ENCODE measurements around the gene PHACTR1.

PHACTR1 gene

DNA sequence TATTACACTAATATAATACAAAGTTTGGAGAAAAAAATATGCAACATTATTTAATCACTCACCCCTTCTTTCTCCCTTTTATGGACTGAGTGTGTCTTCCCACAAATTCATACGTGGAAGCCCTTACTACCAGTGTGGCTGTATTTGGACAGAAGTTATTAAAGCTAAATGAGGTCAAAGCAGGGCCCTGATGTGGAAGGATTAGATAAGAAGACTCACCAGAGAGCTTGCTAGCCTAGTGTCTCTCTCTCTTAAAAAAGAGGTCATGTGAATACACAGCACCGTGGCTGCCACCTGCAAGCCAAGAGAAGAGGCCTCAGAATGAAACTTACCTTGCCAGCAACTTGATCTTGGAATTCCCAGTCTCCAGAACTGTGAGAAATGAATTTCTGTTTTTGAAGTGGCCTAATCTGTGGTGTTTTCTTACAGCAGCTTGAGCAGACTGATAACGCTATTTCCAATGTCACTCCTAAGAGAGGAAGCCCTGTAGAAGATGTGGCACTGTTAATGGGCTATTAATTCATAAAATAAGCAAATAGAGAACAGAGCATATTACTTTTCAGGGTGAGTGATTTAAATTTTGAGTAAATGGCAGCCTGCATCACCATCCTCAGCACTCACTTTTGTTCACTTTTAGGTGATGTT, 378.3 kb downstream of the PHACTR1 start:
- Histone ChIP-seq H3K36me3 (ENCODE audit: control insufficient read depth, insufficient read depth, low read length) (no peaks in the 10 kb centered on the region), H3K9me3 (ENCODE audit: control insufficient read depth, low read length) (no peaks in the 10 kb centered on the region), H3K27ac (ENCODE audit: insufficient read depth, low read length, poor library complexity, severe bottlenecking) (no peak overlapping the region), H3K27me3 (replicated peaks; ENCODE audit: control insufficient read depth, insufficient read depth, low read length, poor library complexity, severe bottlenecking) (no peaks in the 10 kb centered on the region), H3K4me3 (ENCODE audit: insufficient read depth, low read depth, low read length, poor library complexity, severe bottlenecking) (no peak overlapping the region), H3K4me1 (ENCODE audit: control insufficient read depth, insufficient read depth, low read length, poor library complexity, severe bottlenecking) (no peaks in the 10 kb centered on the region)
- DNase-seq: no peak

DNA sequence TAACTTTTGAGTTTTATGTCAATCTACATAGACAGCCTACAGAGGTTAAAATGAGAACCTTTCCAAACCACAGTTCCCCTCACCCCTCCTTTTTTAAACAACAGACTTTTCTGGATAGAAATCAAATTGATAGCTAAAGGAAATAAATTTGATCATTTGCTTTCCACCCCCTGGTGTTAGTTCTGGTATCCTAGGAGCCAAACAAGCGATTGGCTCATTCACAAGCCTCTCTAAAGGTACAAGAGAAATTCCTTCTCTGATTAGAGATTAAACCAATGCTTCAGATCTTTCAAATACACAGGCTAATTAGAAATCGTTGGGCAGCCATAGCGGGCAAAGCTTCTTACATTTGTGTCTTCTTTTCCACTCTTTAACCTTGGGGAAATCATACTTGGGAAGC, 379.5 kb downstream of the PHACTR1 start:
- no peak overlapping the region for H3K4me3 ChIP-seq (ENCODE audit: insufficient read depth, low read depth, low read length, poor library complexity, severe bottlenecking)
- H3K9me3 ChIP-seq (ENCODE audit: control insufficient read depth, low read length): no peaks in the 10 kb centered on the region
- no peak overlapping the region for H3K27ac ChIP-seq (ENCODE audit: insufficient read depth, low read length, poor library complexity, severe bottlenecking)
- H3K27me3 ChIP-seq (replicated peaks; ENCODE audit: control insufficient read depth, insufficient read depth, low read length, poor library complexity, severe bottlenecking): no peaks in the 10 kb centered on the region
- no peaks in the 10 kb centered on the region for H3K36me3 ChIP-seq (ENCODE audit: control insufficient read depth, insufficient read depth, low read length)
- DNase-seq: no peak
- H3K4me1 ChIP-seq (ENCODE audit: control insufficient read depth, insufficient read depth, low read length, poor library complexity, severe bottlenecking): no peaks in the 10 kb centered on the region

DNA sequence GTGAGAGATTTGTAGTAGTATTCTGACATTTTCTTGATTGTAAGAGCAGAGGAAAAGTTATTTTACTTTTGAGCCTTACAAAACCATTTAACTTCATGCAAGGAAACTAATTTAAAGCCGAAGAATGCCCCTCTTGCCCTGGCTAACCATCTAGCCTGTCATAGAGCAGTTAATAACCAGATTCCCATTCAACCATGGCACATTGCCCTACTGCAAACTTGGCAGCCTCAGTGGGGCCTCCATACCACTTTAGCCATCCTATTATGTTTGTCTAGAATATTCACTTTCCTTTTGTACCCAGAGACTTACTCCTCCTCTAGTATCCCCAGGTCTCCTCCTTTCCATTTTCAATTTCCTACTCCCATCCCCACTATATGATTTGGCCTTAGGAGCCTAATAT, 380.9 kb downstream of the PHACTR1 start:
- Histone ChIP-seq H3K27ac (ENCODE audit: insufficient read depth, low read length, poor library complexity, severe bottlenecking) (no peak overlapping the region), H3K36me3 (ENCODE audit: control insufficient read depth, insufficient read depth, low read length) (no peaks in the 10 kb centered on the region), H3K9me3 (ENCODE audit: control insufficient read depth, low read length) (no peaks in the 10 kb centered on the region), H3K4me1 (ENCODE audit: control insufficient read depth, insufficient read depth, low read length, poor library complexity, severe bottlenecking) (no peaks in the 10 kb centered on the region), H3K27me3 (replicated peaks; ENCODE audit: control insufficient read depth, insufficient read depth, low read length, poor library complexity, severe bottlenecking) (no peaks in the 10 kb centered on the region), H3K4me3 (ENCODE audit: insufficient read depth, low read depth, low read length, poor library complexity, severe bottlenecking) (no peak overlapping the region)
- no peak for DNase-seq

DNA sequence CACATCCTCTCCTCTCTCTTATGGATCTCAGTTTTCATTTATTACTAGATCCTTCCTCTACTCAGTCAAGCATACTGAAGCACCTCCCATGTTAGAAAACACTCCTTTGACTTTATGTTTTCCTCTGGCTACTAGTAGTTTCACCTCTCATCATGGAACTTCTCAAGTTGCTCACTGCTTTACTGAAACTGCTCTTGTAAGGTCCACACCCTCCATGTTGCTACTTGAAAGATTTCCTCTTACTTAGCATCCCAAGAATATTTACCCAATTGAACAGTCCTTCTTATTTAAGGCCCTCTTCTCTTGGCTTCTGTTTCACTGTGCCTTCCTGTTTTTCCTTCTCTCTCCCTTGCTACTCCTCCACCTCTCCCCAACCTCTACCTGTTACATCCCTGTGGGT, 381.4 kb downstream of the PHACTR1 start:
- Histone ChIP-seq H3K27me3 (replicated peaks; ENCODE audit: control insufficient read depth, insufficient read depth, low read length, poor library complexity, severe bottlenecking) (no peaks in the 10 kb centered on the region), H3K4me3 (ENCODE audit: insufficient read depth, low read depth, low read length, poor library complexity, severe bottlenecking) (no peak overlapping the region), H3K9me3 (ENCODE audit: control insufficient read depth, low read length) (no peaks in the 10 kb centered on the region), H3K27ac (ENCODE audit: insufficient read depth, low read length, poor library complexity, severe bottlenecking) (no peak overlapping the region), H3K36me3 (ENCODE audit: control insufficient read depth, insufficient read depth, low read length) (no peaks in the 10 kb centered on the region), H3K4me1 (ENCODE audit: control insufficient read depth, insufficient read depth, low read length, poor library complexity, severe bottlenecking) (no peaks in the 10 kb centered on the region)
- no peak for DNase-seq

DNA sequence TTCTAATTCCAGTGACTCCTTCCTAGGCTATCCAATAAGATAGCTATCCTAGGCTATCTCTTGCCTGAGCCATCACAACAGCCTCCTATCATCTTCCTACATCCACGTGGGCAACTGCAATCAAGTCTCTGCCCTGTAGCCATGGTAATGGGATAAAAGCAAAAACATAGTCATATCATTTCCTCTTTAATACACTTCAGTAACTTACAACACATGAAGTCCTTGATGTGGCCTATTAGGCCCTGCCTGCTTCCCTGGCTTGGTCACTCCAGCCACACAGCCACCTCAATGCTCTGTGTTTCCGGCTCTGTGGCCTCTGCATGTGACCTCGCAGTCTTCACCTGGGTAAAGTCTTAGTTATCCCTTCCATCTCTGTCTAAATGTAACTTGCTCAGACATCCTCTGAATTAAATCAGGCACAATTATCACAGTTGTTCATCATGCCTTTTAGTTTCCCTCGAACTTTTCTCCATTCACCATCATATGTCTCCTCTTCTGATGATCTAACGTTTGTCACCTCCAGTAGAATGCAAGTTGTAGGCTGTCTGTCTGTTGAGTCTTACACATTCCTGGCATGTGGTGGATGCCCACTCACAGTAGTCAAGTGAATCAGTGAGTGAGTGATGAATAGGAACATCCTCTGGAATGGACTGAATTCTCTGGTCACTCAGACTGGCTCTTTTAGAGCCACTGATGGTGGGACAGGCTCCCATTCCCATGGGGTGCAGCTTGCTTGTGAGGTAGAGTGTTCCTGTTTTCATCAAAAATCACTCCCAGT, 382.4 kb downstream of the PHACTR1 start:
- Histone ChIP-seq H3K27me3 (replicated peaks; ENCODE audit: control insufficient read depth, insufficient read depth, low read length, poor library complexity, severe bottlenecking) (no peaks in the 10 kb centered on the region), H3K4me1 (ENCODE audit: control insufficient read depth, insufficient read depth, low read length, poor library complexity, severe bottlenecking) (no peaks in the 10 kb centered on the region), H3K27ac (ENCODE audit: insufficient read depth, low read length, poor library complexity, severe bottlenecking) (no peak overlapping the region), H3K4me3 (ENCODE audit: insufficient read depth, low read depth, low read length, poor library complexity, severe bottlenecking) (no peak overlapping the region), H3K36me3 (ENCODE audit: control insufficient read depth, insufficient read depth, low read length) (no peaks in the 10 kb centered on the region), H3K9me3 (ENCODE audit: control insufficient read depth, low read length) (no peaks in the 10 kb centered on the region)
- no peak for DNase-seq

DNA sequence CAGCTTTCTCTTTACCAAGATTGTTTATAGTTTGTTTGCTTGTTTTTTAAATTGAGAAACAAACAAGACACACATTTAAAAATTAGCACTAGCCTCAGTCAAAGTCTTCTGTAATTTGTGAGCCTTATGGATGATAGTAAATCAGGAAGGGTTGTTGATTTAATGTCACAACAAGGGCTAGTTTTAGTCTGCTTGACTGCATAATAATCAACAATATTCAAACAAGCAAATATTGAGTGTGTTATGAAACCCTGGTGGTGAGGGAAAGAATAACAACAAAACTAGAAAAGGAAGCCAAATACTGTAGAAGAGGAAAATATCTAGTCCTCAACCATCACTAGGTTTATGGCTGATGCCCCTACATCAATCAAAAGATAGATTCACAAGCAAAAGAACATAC, 383.2 kb downstream of the PHACTR1 start:
- no peak overlapping the region for H3K4me3 ChIP-seq (ENCODE audit: insufficient read depth, low read depth, low read length, poor library complexity, severe bottlenecking)
- no peak for DNase-seq
- H3K27me3 ChIP-seq (replicated peaks; ENCODE audit: control insufficient read depth, insufficient read depth, low read length, poor library complexity, severe bottlenecking): no peaks in the 10 kb centered on the region
- H3K4me1 ChIP-seq (ENCODE audit: control insufficient read depth, insufficient read depth, low read length, poor library complexity, severe bottlenecking): no peaks in the 10 kb centered on the region
- H3K27ac ChIP-seq (ENCODE audit: insufficient read depth, low read length, poor library complexity, severe bottlenecking): no peak overlapping the region
- H3K36me3 ChIP-seq (ENCODE audit: control insufficient read depth, insufficient read depth, low read length): no peaks in the 10 kb centered on the region
- no peaks in the 10 kb centered on the region for H3K9me3 ChIP-seq (ENCODE audit: control insufficient read depth, low read length)

DNA sequence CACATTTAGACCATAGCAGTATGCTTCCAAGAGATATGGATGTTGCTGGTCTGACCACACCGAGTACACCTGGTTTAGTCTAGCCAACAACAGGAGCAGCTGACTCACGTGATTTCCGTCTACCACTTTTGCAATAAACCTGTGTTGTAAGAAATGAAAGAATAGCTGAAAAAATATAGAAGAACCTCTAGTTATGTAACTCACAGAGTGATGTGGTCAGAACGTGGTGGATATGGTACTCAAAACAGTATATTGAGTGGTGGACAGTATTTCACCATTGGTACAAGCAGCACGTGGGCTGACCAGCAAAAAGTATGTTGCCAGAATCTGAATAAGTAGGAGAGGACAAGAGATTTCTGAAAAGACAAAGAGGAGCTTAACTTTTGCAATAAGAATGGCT, 384.8 kb downstream of the PHACTR1 start:
- H3K9me3 ChIP-seq (ENCODE audit: control insufficient read depth, low read length): no peaks in the 10 kb centered on the region
- H3K27ac ChIP-seq (ENCODE audit: insufficient read depth, low read length, poor library complexity, severe bottlenecking): no peak overlapping the region
- no peak overlapping the region for H3K4me3 ChIP-seq (ENCODE audit: insufficient read depth, low read depth, low read length, poor library complexity, severe bottlenecking)
- no peak for DNase-seq
- no peaks in the 10 kb centered on the region for H3K36me3 ChIP-seq (ENCODE audit: control insufficient read depth, insufficient read depth, low read length)
- no peaks in the 10 kb centered on the region for H3K4me1 ChIP-seq (ENCODE audit: control insufficient read depth, insufficient read depth, low read length, poor library complexity, severe bottlenecking)
- H3K27me3 ChIP-seq (replicated peaks; ENCODE audit: control insufficient read depth, insufficient read depth, low read length, poor library complexity, severe bottlenecking): no peaks in the 10 kb centered on the region

DNA sequence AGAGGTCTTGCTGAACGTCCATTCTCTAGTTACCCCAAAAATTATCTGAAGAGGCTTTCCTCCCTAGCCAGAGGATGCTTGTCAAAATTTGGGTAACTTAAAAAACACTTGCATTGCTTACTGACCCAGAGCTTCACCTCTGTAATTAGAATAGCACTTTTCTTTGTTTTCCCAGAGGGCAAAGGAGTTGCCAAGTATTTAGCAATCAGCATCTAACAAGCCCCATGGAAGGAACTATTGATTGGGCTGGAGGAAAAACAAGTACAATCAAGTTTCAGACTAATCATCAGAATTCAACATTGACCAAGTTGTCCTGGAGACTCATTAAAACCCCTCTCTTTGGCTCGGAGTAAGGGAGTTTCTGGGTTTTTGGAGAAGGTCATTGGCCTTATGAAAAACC, 385.4 kb downstream of the PHACTR1 start:
- no peak overlapping the region for H3K4me3 ChIP-seq (ENCODE audit: insufficient read depth, low read depth, low read length, poor library complexity, severe bottlenecking)
- no peak for DNase-seq
- H3K9me3 ChIP-seq (ENCODE audit: control insufficient read depth, low read length): no peaks in the 10 kb centered on the region
- no peaks in the 10 kb centered on the region for H3K4me1 ChIP-seq (ENCODE audit: control insufficient read depth, insufficient read depth, low read length, poor library complexity, severe bottlenecking)
- H3K36me3 ChIP-seq (ENCODE audit: control insufficient read depth, insufficient read depth, low read length): no peaks in the 10 kb centered on the region
- no peaks in the 10 kb centered on the region for H3K27me3 ChIP-seq (replicated peaks; ENCODE audit: control insufficient read depth, insufficient read depth, low read length, poor library complexity, severe bottlenecking)
- H3K27ac ChIP-seq (ENCODE audit: insufficient read depth, low read length, poor library complexity, severe bottlenecking): no peak overlapping the region

DNA sequence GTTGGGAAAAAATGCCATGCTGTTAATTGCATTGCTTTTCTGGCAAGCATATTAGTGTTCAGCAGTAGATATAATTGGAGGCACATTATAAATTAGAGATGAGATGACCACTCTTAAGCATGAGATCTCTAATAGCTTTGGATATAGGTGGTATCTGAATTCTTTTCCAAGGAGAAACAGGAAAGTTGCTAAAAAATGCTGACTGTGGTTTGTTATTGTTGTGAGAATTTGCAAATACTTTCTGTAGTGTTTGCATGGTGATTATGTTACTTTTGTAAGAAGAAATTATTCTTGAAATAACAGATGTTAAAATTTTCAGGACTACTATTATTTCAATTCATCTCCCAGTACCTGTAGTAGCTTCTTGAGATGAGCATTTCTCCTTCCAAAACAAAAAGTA, 386.6 kb downstream of the PHACTR1 start:
- Histone ChIP-seq H3K4me1 (ENCODE audit: control insufficient read depth, insufficient read depth, low read length, poor library complexity, severe bottlenecking) (no peaks in the 10 kb centered on the region), H3K27me3 (replicated peaks; ENCODE audit: control insufficient read depth, insufficient read depth, low read length, poor library complexity, severe bottlenecking) (no peaks in the 10 kb centered on the region), H3K27ac (ENCODE audit: insufficient read depth, low read length, poor library complexity, severe bottlenecking) (no peak overlapping the region), H3K36me3 (ENCODE audit: control insufficient read depth, insufficient read depth, low read length) (no peaks in the 10 kb centered on the region), H3K4me3 (ENCODE audit: insufficient read depth, low read depth, low read length, poor library complexity, severe bottlenecking) (no peak overlapping the region), H3K9me3 (ENCODE audit: control insufficient read depth, low read length) (no peaks in the 10 kb centered on the region)
- no peak for DNase-seq

DNA sequence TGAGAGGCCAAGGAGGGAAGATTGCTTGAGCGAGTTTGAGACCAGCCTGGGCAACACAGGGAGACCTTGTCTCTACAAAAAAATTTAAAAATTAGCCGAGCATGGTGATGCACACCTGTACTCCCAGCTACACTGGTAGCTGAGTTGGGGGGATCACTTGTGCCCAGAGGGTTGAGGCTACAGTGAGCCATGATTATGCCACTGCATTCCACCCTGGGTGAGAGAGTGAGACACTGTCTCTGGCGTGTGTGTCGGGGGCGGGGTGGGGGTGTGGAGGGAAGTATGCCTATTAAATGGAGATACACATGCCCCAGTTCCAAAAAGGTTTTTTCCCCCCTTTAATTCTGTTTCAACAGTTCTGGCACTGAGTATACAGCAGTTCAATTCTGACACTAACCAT, 388.6 kb downstream of the PHACTR1 start:
- Histone ChIP-seq H3K36me3 (ENCODE audit: control insufficient read depth, insufficient read depth, low read length) (no peaks in the 10 kb centered on the region), H3K27ac (ENCODE audit: insufficient read depth, low read length, poor library complexity, severe bottlenecking) (no peak overlapping the region), H3K27me3 (replicated peaks; ENCODE audit: control insufficient read depth, insufficient read depth, low read length, poor library complexity, severe bottlenecking) (no peaks in the 10 kb centered on the region), H3K4me3 (ENCODE audit: insufficient read depth, low read depth, low read length, poor library complexity, severe bottlenecking) (no peak overlapping the region), H3K9me3 (ENCODE audit: control insufficient read depth, low read length) (no peaks in the 10 kb centered on the region), H3K4me1 (ENCODE audit: control insufficient read depth, insufficient read depth, low read length, poor library complexity, severe bottlenecking) (no peaks in the 10 kb centered on the region)
- DNase-seq: no peak
